SK-N-SH (cell line): ENCODE measurements around the gene ARFGEF2. TPM values are rescaled to one million over a fixed set of nuclear protein-coding genes. Genes with fewer than 3 reads are reported as not detected.

ENCODE experiments used
- CTCF ChIA-PET: fragments of 300-600, 350-600 bp; formaldehyde crosslinking; extraction: SDS; loops from one replicate; lab custom pipeline; 2021; lab: Yijun Ruan, JAX
- POLR2A ChIA-PET: fragments of 350-600 bp; sonication (Branson Sonifier 250); formaldehyde crosslinking; extraction: SDS; loops from one replicate; lab custom pipeline; 2020; ENCODE audit warnings: antibody characterized with exemption, inconsistent platforms; lab: Yijun Ruan, JAX
- DNase-seq: peaks from one replicate; pipeline ENCODE4 v3.0.0; 2012
- H2AFZ ChIP-seq: fragments of 200-600 bp; sonication (generic); 2 replicates; pipeline ENCODE4 v1.8.1; 2016; ENCODE audit warnings: antibody characterized with exemption, mild to moderate bottlenecking, low read depth
- H3F3A ChIP-seq: fragments of 200-600 bp; sonication (generic); replicated peaks from 2 replicates; pipeline ENCODE3; 2016; ENCODE audit warnings: antibody characterized with exemption, mild to moderate bottlenecking; ENCODE audit not compliant: insufficient read depth
- H3K27ac ChIP-seq, 2 experiments: fragments of 200-500 bp in 1 of 2; fragments of 200-600 bp in 1 of 2; sonication (Bioruptor generic) in 1 of 2; sonication (generic), shearing (Covaris generic) in 1 of 2; 2 replicates each; pipeline versions ENCODE4 v1.5.1 to v1.6.1; 2014 to 2016; ENCODE audit warnings: low read depth in 2 of 2, inconsistent platforms in 1 of 2, low read length in 1 of 2, mild to moderate bottlenecking in 1 of 2, mixed read lengths in 1 of 2
- H3K27me3 ChIP-seq: fragments of 200-600 bp; sonication (generic), shearing (Covaris generic); 2 replicates; pipeline ENCODE4 v1.6.1; 2016; ENCODE audit warnings: mixed run types; ENCODE audit not compliant: insufficient read depth
- H3K36me3 ChIP-seq, 2 experiments: fragments of 200-500 bp in 1 of 2; fragments of 200-600 bp in 1 of 2; sonication (Bioruptor generic) in 1 of 2; sonication (generic) in 1 of 2; replicated peaks in 1 of 2; 2 replicates each; pipeline versions ENCODE3 to v1.5.1; 2014 to 2016; ENCODE audit warnings: low read length in 1 of 2, mild to moderate bottlenecking in 1 of 2; ENCODE audit not compliant: insufficient read depth in 2 of 2, control insufficient read depth in 1 of 2
- H3K4me1 ChIP-seq, 2 experiments: fragments of 200-500 bp in 1 of 2; fragments of 200-600 bp in 1 of 2; sonication (Bioruptor generic) in 1 of 2; sonication (generic), shearing (Covaris generic) in 1 of 2; 2 replicates each; pipeline versions ENCODE4 v1.5.1 to v1.6.1; 2014 to 2016; ENCODE audit warnings: low read depth in 1 of 2, low read length in 1 of 2, mixed run types in 1 of 2; ENCODE audit not compliant: insufficient read depth in 2 of 2, control insufficient read depth in 1 of 2
- H3K4me2 ChIP-seq: fragments of 200-600 bp; sonication (generic), shearing (Covaris generic); 2 replicates; pipeline ENCODE4 v1.6.1; 2017; ENCODE audit warnings: mixed run types
- H3K4me3 ChIP-seq, 2 experiments: fragments of 200-500 bp in 1 of 2; fragments of 200-600 bp in 1 of 2; sonication (Bioruptor generic) in 1 of 2; sonication (generic), shearing (Covaris generic) in 1 of 2; 2 replicates each; pipeline versions ENCODE4 v1.5.1 to v1.8.1; 2014 to 2016; ENCODE audit warnings: low read depth in 2 of 2, inconsistent platforms in 1 of 2, low read length in 1 of 2, mild to moderate bottlenecking in 1 of 2, mixed read lengths in 1 of 2, moderate library complexity in 1 of 2
- H3K79me2 ChIP-seq: fragments of 200-600 bp; sonication (generic); 2 replicates; pipeline ENCODE4 v1.8.1; 2017; ENCODE audit warnings: mild to moderate bottlenecking; ENCODE audit not compliant: insufficient read depth
- H3K9ac ChIP-seq: fragments of 200-600 bp; sonication (generic); 2 replicates; pipeline ENCODE4 v1.6.1; 2017; ENCODE audit warnings: mixed run types
- H3K9me2 ChIP-seq: fragments of 200-600 bp; sonication (generic); 2 replicates; pipeline ENCODE4 v1.6.1; 2017; ENCODE audit warnings: mixed run types
- H3K9me3 ChIP-seq: fragments of 200-600 bp; sonication (generic); 2 replicates; pipeline ENCODE4 v1.6.1; 2017; ENCODE audit warnings: mixed run types, mild to moderate bottlenecking, moderate library complexity
- H4K20me1 ChIP-seq: fragments of 200-600 bp; sonication (generic); 2 replicates; pipeline ENCODE4 v1.6.1; 2017; ENCODE audit warnings: mild to moderate bottlenecking, mixed run types; ENCODE audit not compliant: insufficient read depth
- CTCF ChIP-seq: fragments of 200-600 bp; sonication (generic); IDR thresholded peaks from 2 replicates; pipeline ENCODE4 v1.6.1; 2017; ENCODE audit warnings: antibody characterized with exemption, mild to moderate bottlenecking, moderate library complexity
- EP300 ChIP-seq, 2 experiments: IDR thresholded peaks; 2 replicates each; pipeline versions ENCODE4 v1.4.0 to v1.6.1; 2012; ENCODE audit warnings: borderline replicate concordance in 1 of 2, low read depth in 1 of 2, low read length in 1 of 2
- GABPA ChIP-seq: IDR thresholded peaks from 2 replicates; pipeline ENCODE4 v1.4.0; 2012; ENCODE audit warnings: low read depth, mild to moderate bottlenecking
- JUND ChIP-seq: IDR thresholded peaks from 2 replicates; pipeline ENCODE4 v1.4.0; 2012
- MAX ChIP-seq: IDR thresholded peaks from 2 replicates; pipeline ENCODE4 v1.4.0; 2012; ENCODE audit warnings: low read depth
- MEF2A ChIP-seq: IDR thresholded peaks from 2 replicates; pipeline ENCODE4 v1.4.0; 2012; ENCODE audit warnings: low read depth, borderline replicate concordance
- MXI1 ChIP-seq: IDR thresholded peaks from 2 replicates; pipeline ENCODE4 v1.6.1; 2012; ENCODE audit warnings: mild to moderate bottlenecking, low read depth, low read length, improper control_type of control experiment
- NFIC ChIP-seq: IDR thresholded peaks from 2 replicates; pipeline ENCODE4 v1.4.0; 2012; ENCODE audit warnings: borderline replicate concordance
- NRF1 ChIP-seq: IDR thresholded peaks from 2 replicates; pipeline ENCODE4 v1.6.1; 2012; ENCODE audit warnings: low read depth, mild to moderate bottlenecking, low read length
- PBX3 ChIP-seq: IDR thresholded peaks from 2 replicates; pipeline ENCODE4; 2012
- RCOR1 ChIP-seq: fragments of 150-350 bp; IDR thresholded peaks from 2 replicates; pipeline ENCODE4 v1.6.1; 2017; ENCODE audit warnings: antibody characterized with exemption, low read length
- SIN3A ChIP-seq: IDR thresholded peaks from 2 replicates; pipeline ENCODE4 v1.6.1; 2012; ENCODE audit warnings: low read depth, mild to moderate bottlenecking, low read length, moderate library complexity, borderline replicate concordance
- TCF12 ChIP-seq: IDR thresholded peaks from 2 replicates; pipeline ENCODE4 v1.4.0; 2012
- USF2 ChIP-seq: fragments of 150-350 bp; IDR thresholded peaks from 2 replicates; pipeline ENCODE4 v1.6.1; 2017; ENCODE audit warnings: antibody characterized with exemption, low read length, low read depth, borderline replicate concordance
- WGBS: methylation state at CpG from one replicate; pipeline ENCODE4 v1.1.6; 2017; ENCODE audit warnings: low lambda C conversion rate; 5-methylcytosine and 5-hydroxymethylcytosine counted together
- polyA plus RNA-seq, 3 experiments: library from polyadenylated mRNA; depleted of rRNA; stranded (reverse); fragments of >200 nt; gene quantifications; 2 replicates each; pipeline ENCODE4 v1.2.3, GENCODE V29; 2012
- TF ChIP-seq, protein P1 (sequence below): fragments of 150-350 bp; IDR thresholded peaks from 2 replicates; pipeline ENCODE4 v1.6.1; 2016; ENCODE audit warnings: mild to moderate bottlenecking, low read depth, low read length

ARFGEF2 gene
- polyA plus RNA-seq, 1 of the 3 experiments (the other 2 are of a cell fraction), result 6.1 TPM

- TF ChIP-seq EP300 (IDR thresholded peaks at IDR 0.05; ENCODE audit: borderline replicate concordance in 1 of 2, low read depth in 1 of 2, low read length in 1 of 2), result no peak
- TF ChIP-seq, all 33 proteins: peak for 0
Measured at GRCh38 chr20:48962976-48963771, 41.7 kb downstream of the ARFGEF2 start (continued).

DNA sequence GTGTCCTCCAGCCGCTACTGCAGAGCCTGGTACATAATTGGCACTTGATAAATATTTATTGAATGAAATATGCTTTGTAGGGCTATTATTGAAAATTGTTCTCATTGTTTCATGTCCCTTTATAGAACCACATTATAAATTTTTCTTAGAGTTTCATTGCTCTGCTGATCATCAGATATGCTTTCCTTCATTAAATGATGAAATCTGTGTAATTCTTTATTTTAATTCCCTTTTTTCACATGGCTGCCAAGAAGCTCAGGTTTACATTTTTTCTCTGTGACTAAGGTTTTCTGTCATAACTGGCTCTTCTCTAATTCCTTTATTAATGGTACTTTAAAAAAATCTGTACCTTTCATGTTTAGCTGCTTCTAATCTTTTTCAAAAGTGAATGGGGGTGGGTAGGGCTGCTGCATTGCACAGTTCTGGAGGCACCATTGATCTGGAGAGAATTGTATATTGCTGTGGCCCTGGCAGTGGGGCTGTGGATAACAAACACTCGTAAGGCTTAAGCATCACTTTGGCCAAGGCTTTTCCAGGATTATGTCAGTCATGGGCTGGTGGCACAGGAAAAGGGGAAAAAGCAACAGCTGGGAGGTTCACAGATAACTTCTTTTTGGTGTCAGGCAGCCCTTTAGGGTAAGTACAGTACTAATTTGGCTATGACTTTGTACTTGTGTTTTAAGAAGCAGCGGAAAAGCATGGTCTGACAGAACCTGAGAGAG, 43.8 kb downstream of the ARFGEF2 start:
- Histone ChIP-seq H3K27ac (peak overlapping the region; percentile 45 to 51; a peak in 3 of 4 replicates), H3K4me2 (0 out of 2 replicates have a peak overlapping the region, but pooled peaks have one; percentile 17), H3K79me2 (no peaks in the 10 kb centered on the region), H3K27me3 (no peaks in the 10 kb centered on the region), H2AFZ (no peak overlapping the region), H3F3A (peaks cover 20% of the 10 kb centered on the region), H3K9ac (no peak overlapping the region), H4K20me1 (no peaks in the 10 kb centered on the region; the same call in 1 of the 2 replicates), H3K4me1 (peaks cover 0 to 2% of the 10 kb centered on the region in 2 experiments; a peak in 1 of 4 replicates), H3K9me3 (no peaks in the 10 kb centered on the region), H3K36me3 (peaks cover 17 to 25% of the 10 kb centered on the region in 2 experiments)
- DNase-seq, result no peak
- CTCF ChIA-PET, result interaction anchor here (0.6 to 2.1 kb wide), 4 partner anchors 251 to 1762 kb away, joined by 3 to 7 read pairs (median 4); no protein-coding TSS in a partner anchor
- POLR2A ChIA-PET, result interaction anchor here (0.5 kb wide), 1 partner anchor 389 kb away, joined by 3 read pairs; no protein-coding TSS in a partner anchor
- TF ChIP-seq NFIC (peak; percentile 55; the same call in 1 of the 2 replicates), PBX3 (peak; percentile 18; the same call in 1 of the 2 replicates), SIN3A (no peak), TCF12 (peak; percentile 52), JUND (peak; percentile 23; the same call in 1 of the 2 replicates), RCOR1 (no peak)
- TF ChIP-seq, all 33 proteins: peak for 4
- no peaks in the 10 kb centered on the region for H3K9me2 ChIP-seq
- WGBS, result 60% methylated on average over 3 of the region's 3 CpGs
- H3K4me3 ChIP-seq, result no peak overlapping the region

DNA sequence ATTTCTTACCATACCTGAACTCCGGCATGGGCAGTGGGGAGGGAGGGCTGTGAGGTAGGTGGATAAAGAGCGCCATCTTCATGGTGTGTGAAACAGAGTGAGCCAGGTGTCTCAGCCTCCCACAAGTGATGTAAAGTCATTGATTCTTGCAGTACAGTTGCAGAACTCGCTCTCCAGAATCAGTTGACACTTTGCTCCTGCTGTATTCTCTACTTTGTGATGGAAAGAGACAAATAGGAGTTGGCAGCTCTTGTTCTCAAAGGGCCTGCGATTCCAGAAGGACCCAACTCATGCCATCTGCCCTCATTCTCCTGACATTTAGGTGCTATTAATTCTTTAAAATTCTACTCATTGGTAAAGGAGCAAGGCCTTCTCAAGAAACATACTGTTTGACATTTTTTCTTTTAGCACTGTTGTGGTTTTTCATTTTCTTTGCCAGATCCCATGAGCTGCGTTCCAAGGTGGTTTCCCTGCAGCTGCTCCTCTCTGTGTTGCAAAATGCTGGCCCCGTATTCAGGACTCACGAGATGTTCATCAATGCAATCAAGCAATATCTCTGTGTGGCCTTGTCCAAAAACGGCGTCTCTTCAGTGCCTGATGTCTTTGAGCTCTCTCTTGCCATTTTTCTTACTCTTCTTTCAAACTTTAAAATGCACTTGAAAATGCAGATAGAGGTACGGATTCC, 49.3 kb downstream of the ARFGEF2 start:
- Histone ChIP-seq H3K4me2 (no peak overlapping the region), H2AFZ (no peak overlapping the region), H3K9me3 (no peaks in the 10 kb centered on the region), H3K9me2 (no peaks in the 10 kb centered on the region), H3K27ac (no peak overlapping the region), H3K4me1 (0 out of 4 replicates have a peak, but pooled peaks cover 0 to under 1% of the 10 kb centered on the region in 2 experiments), H3K79me2 (no peaks in the 10 kb centered on the region), H3K27me3 (no peaks in the 10 kb centered on the region), H3K4me3 (no peak overlapping the region), H4K20me1 (no peaks in the 10 kb centered on the region), H3F3A (peaks cover 8% of the 10 kb centered on the region), H3K9ac (no peak overlapping the region), H3K36me3 (peaks cover 43 to 44% of the 10 kb centered on the region in 2 experiments)
- ChIA-PET CTCF (no interaction called here), POLR2A (interaction anchor here (0.6 kb wide), 1 partner anchor 78 kb away, joined by 3 read pairs; no protein-coding TSS in a partner anchor)
- no peak for DNase-seq
- WGBS, result 95% methylated on average over 10 of the region's 10 CpGs
- TF ChIP-seq GABPA (no peak), MAX (no peak), USF2 (no peak), NRF1 (no peak), MXI1 (no peak), MEF2A (no peak), EP300 (IDR thresholded peaks at IDR 0.05; ENCODE audit: borderline replicate concordance in 1 of 2, low read depth in 1 of 2, low read length in 1 of 2) (no peak), RCOR1 (no peak), CTCF (no peak)
- TF ChIP-seq, protein P1, sequence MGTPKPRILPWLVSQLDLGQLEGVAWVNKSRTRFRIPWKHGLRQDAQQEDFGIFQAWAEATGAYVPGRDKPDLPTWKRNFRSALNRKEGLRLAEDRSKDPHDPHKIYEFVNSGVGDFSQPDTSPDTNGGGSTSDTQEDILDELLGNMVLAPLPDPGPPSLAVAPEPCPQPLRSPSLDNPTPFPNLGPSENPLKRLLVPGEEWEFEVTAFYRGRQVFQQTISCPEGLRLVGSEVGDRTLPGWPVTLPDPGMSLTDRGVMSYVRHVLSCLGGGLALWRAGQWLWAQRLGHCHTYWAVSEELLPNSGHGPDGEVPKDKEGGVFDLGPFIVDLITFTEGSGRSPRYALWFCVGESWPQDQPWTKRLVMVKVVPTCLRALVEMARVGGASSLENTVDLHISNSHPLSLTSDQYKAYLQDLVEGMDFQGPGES, result no peak
